ENCODE data around the gene VAV2. TPM values are rescaled to one million over a fixed set of nuclear protein-coding genes. Genes with fewer than 3 reads are reported as not detected.

Gene VAV2
- total and polyA plus RNA-seq, 2 experiments from 2014 or later, result 8.1 to 28.9 TPM

GRCh38 chr9:133976887-133977286 is 15.2 kb downstream of the VAV2 start (continued):
- TF ChIP-seq ZNF462 (CRISPR knock-in tag; IDR thresholded peaks at IDR 0.05), result no peak
- no peak for TF ChIP-seq POLR2AphosphoS5 (IDR thresholded peaks at IDR 0.05; ENCODE audit: low read depth)
- no peak for TF ChIP-seq CREB1 (CRISPR knock-in tag; IDR thresholded peaks at IDR 0.05; ENCODE audit: low read depth)
- TF ChIP-seq JUNB (IDR thresholded peaks at IDR 0.05; ENCODE audit: unreplicated experiment), result no peak
- no peak for TF ChIP-seq EZH2phosphoT487 (IDR thresholded peaks at IDR 0.05; ENCODE audit: unreplicated experiment)
- no peak for TF ChIP-seq NANOG (IDR thresholded peaks at IDR 0.05; ENCODE audit: borderline replicate concordance)
- TF ChIP-seq STAT1 (IDR thresholded peaks at IDR 0.05; ENCODE audit: unreplicated experiment), result no peak

- Histone ChIP-seq H3K27me3 (ENCODE audit: insufficient read depth) (no peaks in the 10 kb centered on the region), H3K4me1 (ENCODE audit: insufficient read depth) (peaks cover 10% of the 10 kb centered on the region), H3K4me3 (no peak overlapping the region), H3K9me2 (ENCODE audit: insufficient read depth) (no peaks in the 10 kb centered on the region), H4K20me1 (replicated peaks; ENCODE audit: insufficient read depth) (peaks cover 9% of the 10 kb centered on the region), H3K36me3 (ENCODE audit: insufficient read depth) (no peaks in the 10 kb centered on the region), H3K4me2 (no peak overlapping the region), H3K79me2 (replicated peaks; ENCODE audit: insufficient read depth) (peaks cover 97% of the 10 kb centered on the region), H3K27ac (ENCODE audit: low read depth) (no peak overlapping the region), H3F3A (replicated peaks; ENCODE audit: low read depth) (no peaks in the 10 kb centered on the region), H2AFZ (no peak overlapping the region)
- Mint-ChIP-seq H3K27me3 (ENCODE audit: insufficient read depth, low read depth, poor library complexity) (peaks cover 9% of the 10 kb centered on the region), H3K36me3 (ENCODE audit: low read depth) (no peaks in the 10 kb centered on the region), H3K4me3 (no peak overlapping the region), H3K27ac (no peak overlapping the region), H3K9me3 (no peaks in the 10 kb centered on the region), H3K4me1 (peaks cover 42% of the 10 kb centered on the region)
- ATAC-seq (no peak), DNase-seq (ENCODE audit: low spot score) (no peak)
- no peak for TF ChIP-seq NANOG (IDR thresholded peaks at IDR 0.05; ENCODE audit: borderline replicate concordance)
- TF ChIP-seq EZH2phosphoT487 (IDR thresholded peaks at IDR 0.05; ENCODE audit: unreplicated experiment), result no peak
- TF ChIP-seq ETS1 (IDR thresholded peaks at IDR 0.05), result no peak
- no peak for TF ChIP-seq REST (IDR thresholded peaks at IDR 0.05; ENCODE audit: unreplicated experiment)
- no peak for TF ChIP-seq ZNF331 (CRISPR knock-in tag; IDR thresholded peaks at IDR 0.05; ENCODE audit: low read depth)
- TF ChIP-seq JUNB (IDR thresholded peaks at IDR 0.05; ENCODE audit: unreplicated experiment), result no peak
Measured at GRCh38 chr9:133976191-133976861, 15.8 kb downstream of the VAV2 start.

Data from GM23338 (cell line).